ENCODE measurements around the gene RBM25.

DNA sequence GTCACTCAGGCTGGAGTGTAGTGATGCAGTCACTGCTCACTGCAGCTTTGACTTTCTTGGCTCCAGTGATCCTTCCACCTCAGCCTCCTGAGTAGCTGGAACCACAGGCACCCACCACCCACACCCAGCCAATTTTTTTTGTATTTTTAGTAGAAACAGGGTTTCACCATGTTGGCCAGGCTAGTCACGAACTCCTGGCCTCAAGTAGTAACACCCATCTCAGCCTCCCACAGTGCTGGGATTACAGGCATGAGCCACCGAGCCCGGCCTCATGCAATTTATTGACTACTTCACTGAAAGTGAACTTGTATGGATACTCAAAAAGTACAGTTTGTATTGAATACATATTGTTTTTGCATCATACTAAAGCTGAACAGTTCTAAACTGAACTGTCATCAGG lies 87.0 kb downstream of the RBM25 start:
- TF ChIP-seq, protein P1, sequence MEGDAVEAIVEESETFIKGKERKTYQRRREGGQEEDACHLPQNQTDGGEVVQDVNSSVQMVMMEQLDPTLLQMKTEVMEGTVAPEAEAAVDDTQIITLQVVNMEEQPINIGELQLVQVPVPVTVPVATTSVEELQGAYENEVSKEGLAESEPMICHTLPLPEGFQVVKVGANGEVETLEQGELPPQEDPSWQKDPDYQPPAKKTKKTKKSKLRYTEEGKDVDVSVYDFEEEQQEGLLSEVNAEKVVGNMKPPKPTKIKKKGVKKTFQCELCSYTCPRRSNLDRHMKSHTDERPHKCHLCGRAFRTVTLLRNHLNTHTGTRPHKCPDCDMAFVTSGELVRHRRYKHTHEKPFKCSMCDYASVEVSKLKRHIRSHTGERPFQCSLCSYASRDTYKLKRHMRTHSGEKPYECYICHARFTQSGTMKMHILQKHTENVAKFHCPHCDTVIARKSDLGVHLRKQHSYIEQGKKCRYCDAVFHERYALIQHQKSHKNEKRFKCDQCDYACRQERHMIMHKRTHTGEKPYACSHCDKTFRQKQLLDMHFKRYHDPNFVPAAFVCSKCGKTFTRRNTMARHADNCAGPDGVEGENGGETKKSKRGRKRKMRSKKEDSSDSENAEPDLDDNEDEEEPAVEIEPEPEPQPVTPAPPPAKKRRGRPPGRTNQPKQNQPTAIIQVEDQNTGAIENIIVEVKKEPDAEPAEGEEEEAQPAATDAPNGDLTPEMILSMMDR (IDR thresholded peaks at IDR 0.05): no peak
- TF ChIP-seq POLR2A (IDR thresholded peaks at IDR 0.05): no peak
